KMS-11 (cell line): ENCODE data around the gene PSMD6.

Experiments
- H2AFZ ChIP-seq: fragments of 200-600 bp; sonication (generic); 2 replicates; pipeline ENCODE4 v1.6.1; 2016; ENCODE audit warnings: antibody characterized with exemption, mixed run types, low read depth
- H3K27ac ChIP-seq: fragments of 200-600 bp; sonication (generic); 2 replicates; pipeline ENCODE4 v1.6.1; 2016; ENCODE audit warnings: mild to moderate bottlenecking, mixed run types
- H3K27me3 ChIP-seq: fragments of 200-600 bp; sonication (generic); 2 replicates; pipeline ENCODE4 v1.6.1; 2017; ENCODE audit warnings: mild to moderate bottlenecking, low read depth, mixed run types, moderate library complexity; ENCODE audit not compliant: insufficient read depth
- H3K36me3 ChIP-seq: fragments of 200-600 bp; sonication (generic); 2 replicates; pipeline ENCODE4 v1.6.1; 2017; ENCODE audit warnings: mild to moderate bottlenecking, mixed run types; ENCODE audit not compliant: insufficient read depth
- H3K4me1 ChIP-seq: fragments of 200-600 bp; sonication (generic); 2 replicates; pipeline ENCODE4 v1.6.1; 2016; ENCODE audit warnings: mild to moderate bottlenecking, low read depth, mixed run types; ENCODE audit not compliant: poor library complexity, severe bottlenecking
- H3K4me2 ChIP-seq: fragments of 200-600 bp; sonication (generic); 2 replicates; pipeline ENCODE4 v1.7.0; 2016; ENCODE audit warnings: mild to moderate bottlenecking, mixed run types
- H3K4me3 ChIP-seq: fragments of 200-600 bp; sonication (generic); IDR thresholded peaks from 2 replicates; pipeline ENCODE4 v1.6.1; 2017; ENCODE audit warnings: low read depth, low read length, mixed read lengths; ENCODE audit not compliant: insufficient read depth
- H3K79me2 ChIP-seq: fragments of 200-600 bp; sonication (generic); 2 replicates; pipeline ENCODE4 v1.6.1; 2016; ENCODE audit warnings: low read depth, mixed run types; ENCODE audit not compliant: insufficient read depth
- H3K9ac ChIP-seq: fragments of 200-600 bp; sonication (generic); 2 replicates; pipeline ENCODE4 v1.6.1; 2016; ENCODE audit warnings: mild to moderate bottlenecking, mixed run types
- H4K20me1 ChIP-seq: fragments of 200-600 bp; sonication (generic); 2 replicates; pipeline ENCODE4 v1.6.1; 2016; ENCODE audit warnings: mild to moderate bottlenecking, mixed run types; ENCODE audit not compliant: insufficient read depth
- CTCF ChIP-seq: fragments of 200-600 bp; sonication (generic); conservative IDR thresholded peaks from 2 replicates; pipeline ENCODE4 v1.6.1; 2017; ENCODE audit warnings: low read depth, mild to moderate bottlenecking, antibody characterized with exemption, low read length, moderate library complexity, mixed read lengths

PSMD6 gene

GRCh38 chr3:64064804-64065203 lies 41.5 kb upstream of the PSMD6 start:
- no peak overlapping the region for H3K9ac ChIP-seq
- no peaks in the 10 kb centered on the region for H3K27me3 ChIP-seq
- no peak overlapping the region for H3K4me2 ChIP-seq
- H4K20me1 ChIP-seq: no peaks in the 10 kb centered on the region
- no peaks in the 10 kb centered on the region for H3K79me2 ChIP-seq
- no peaks in the 10 kb centered on the region for H3K36me3 ChIP-seq
- H3K27ac ChIP-seq: no peak overlapping the region
- H2AFZ ChIP-seq: no peak overlapping the region
- H3K4me3 ChIP-seq: no peak overlapping the region
- H3K4me1 ChIP-seq: no peaks in the 10 kb centered on the region
- no peak for TF ChIP-seq CTCF

GRCh38 chr3:64063983-64064438 lies 40.7 kb upstream of the PSMD6 start:
- Histone ChIP-seq H2AFZ (no peak overlapping the region), H4K20me1 (no peaks in the 10 kb centered on the region), H3K4me1 (no peaks in the 10 kb centered on the region), H3K27ac (no peak overlapping the region), H3K4me3 (no peak overlapping the region), H3K9ac (no peak overlapping the region), H3K27me3 (no peaks in the 10 kb centered on the region), H3K79me2 (no peaks in the 10 kb centered on the region), H3K36me3 (no peaks in the 10 kb centered on the region), H3K4me2 (no peak overlapping the region)
- no peak for TF ChIP-seq CTCF

- Histone ChIP-seq H2AFZ (no peak overlapping the region), H4K20me1 (no peaks in the 10 kb centered on the region), H3K4me1 (no peaks in the 10 kb centered on the region), H3K27ac (no peak overlapping the region), H3K27me3 (no peaks in the 10 kb centered on the region), H3K4me2 (no peak overlapping the region), H3K79me2 (no peaks in the 10 kb centered on the region), H3K4me3 (no peak overlapping the region), H3K36me3 (no peaks in the 10 kb centered on the region), H3K9ac (no peak overlapping the region)
- TF ChIP-seq CTCF: no peak
These were observed 40.1 kb upstream of the PSMD6 start for GRCh38 chr3:64063207-64063982.

- Histone ChIP-seq H2AFZ (no peak overlapping the region), H3K4me3 (no peak overlapping the region), H3K27me3 (no peaks in the 10 kb centered on the region), H4K20me1 (no peaks in the 10 kb centered on the region), H3K9ac (no peak overlapping the region), H3K27ac (no peak overlapping the region), H3K4me2 (no peak overlapping the region), H3K36me3 (no peaks in the 10 kb centered on the region), H3K4me1 (no peaks in the 10 kb centered on the region), H3K79me2 (no peaks in the 10 kb centered on the region)
- TF ChIP-seq CTCF: no peak
These were observed 38.3 kb upstream of the PSMD6 start for GRCh38 chr3:64061628-64062027.
